T-helper 1 cell treated with Interleukin-12 subunit alpha and Interleukin-12 subunit beta and Interleukin-4 antibody, amounts not matched to agents 30 μg/mL and 1 μg/mL, for 36 hours (primary cell): ENCODE data around the gene GPNMB.
A peak's percentile ranks its signal among the peaks of the same experiment; 100 is the strongest.

ENCODE experiments used
- H3K27ac Mint-ChIP-seq: one replicate; pipeline ENCODE4 v1.8.0; 2021; ENCODE audit warnings: mild to moderate bottlenecking, mixed read lengths
- H3K27me3 Mint-ChIP-seq: one replicate; pipeline ENCODE4 v1.8.0; 2021; ENCODE audit warnings: low read depth, mixed read lengths
- H3K36me3 Mint-ChIP-seq: one replicate; pipeline ENCODE4 v1.8.0; 2021; ENCODE audit warnings: low read depth, mixed read lengths
- H3K4me1 Mint-ChIP-seq: one replicate; pipeline ENCODE4 v1.8.0; 2021; ENCODE audit warnings: low read depth, mixed read lengths
- H3K4me3 Mint-ChIP-seq: one replicate; pipeline ENCODE4 v1.8.0; 2021; ENCODE audit warnings: mild to moderate bottlenecking, moderate library complexity, mixed read lengths
- H3K9me3 Mint-ChIP-seq: one replicate; pipeline ENCODE4 v1.8.0; 2021; ENCODE audit warnings: mixed read lengths

GPNMB gene

GRCh38 chr7:23239698-23240097, 6.9 kb upstream of the GPNMB start:
- Mint-ChIP-seq H3K9me3 (no peaks in the 10 kb centered on the region), H3K4me3 (no peak overlapping the region), H3K36me3 (no peaks in the 10 kb centered on the region), H3K4me1 (no peaks in the 10 kb centered on the region), H3K27ac (no peak overlapping the region), H3K27me3 (peaks cover 11% of the 10 kb centered on the region)

GRCh38 chr7:23242321-23242720, 4.3 kb upstream of the GPNMB start:
- H3K4me1 Mint-ChIP-seq = no peaks in the 10 kb centered on the region
- peaks cover 32% of the 10 kb centered on the region for H3K27me3 Mint-ChIP-seq
- no peak overlapping the region for H3K4me3 Mint-ChIP-seq
- H3K36me3 Mint-ChIP-seq = no peaks in the 10 kb centered on the region
- H3K27ac Mint-ChIP-seq = no peak overlapping the region
- no peaks in the 10 kb centered on the region for H3K9me3 Mint-ChIP-seq

- Mint-ChIP-seq H3K27ac (no peak overlapping the region), H3K36me3 (no peaks in the 10 kb centered on the region), H3K4me3 (no peak overlapping the region), H3K9me3 (no peaks in the 10 kb centered on the region), H3K4me1 (peaks cover under 1% of the 10 kb centered on the region), H3K27me3 (peaks cover 34% of the 10 kb centered on the region)
Measured at GRCh38 chr7:23242935-23243334, 3.6 kb upstream of the GPNMB start.

GRCh38 chr7:23247046-23247602, 549 bp downstream of the GPNMB start:
- Mint-ChIP-seq H3K4me3 (no peak overlapping the region), H3K27ac (no peak overlapping the region), H3K4me1 (peaks cover 2% of the 10 kb centered on the region), H3K36me3 (no peaks in the 10 kb centered on the region), H3K9me3 (no peaks in the 10 kb centered on the region), H3K27me3 (peaks cover 74% of the 10 kb centered on the region)

- peaks cover 79% of the 10 kb centered on the region for H3K27me3 Mint-ChIP-seq
- no peaks in the 10 kb centered on the region for H3K36me3 Mint-ChIP-seq
- peaks cover 2% of the 10 kb centered on the region for H3K4me1 Mint-ChIP-seq
- H3K9me3 Mint-ChIP-seq = no peaks in the 10 kb centered on the region
- H3K27ac Mint-ChIP-seq = no peak overlapping the region
- H3K4me3 Mint-ChIP-seq = peak overlapping the region; percentile 21
Measured at GRCh38 chr7:23247603-23248335, 1.2 kb downstream of the GPNMB start.

- H3K4me3 Mint-ChIP-seq = no peak overlapping the region
- no peak overlapping the region for H3K27ac Mint-ChIP-seq
- H3K4me1 Mint-ChIP-seq = peaks cover 2% of the 10 kb centered on the region
- H3K9me3 Mint-ChIP-seq = no peaks in the 10 kb centered on the region
- H3K27me3 Mint-ChIP-seq = peaks cover 84% of the 10 kb centered on the region
- H3K36me3 Mint-ChIP-seq = no peaks in the 10 kb centered on the region
Measured at GRCh38 chr7:23249486-23249885, 2.9 kb downstream of the GPNMB start.

- Mint-ChIP-seq H3K9me3 (no peaks in the 10 kb centered on the region), H3K4me3 (no peak overlapping the region), H3K36me3 (no peaks in the 10 kb centered on the region), H3K27ac (no peak overlapping the region), H3K27me3 (peaks cover 71% of the 10 kb centered on the region), H3K4me1 (no peaks in the 10 kb centered on the region)
Measured at GRCh38 chr7:23254051-23254681, 7.6 kb downstream of the GPNMB start.

GRCh38 chr7:23256731-23257130, 10.2 kb downstream of the GPNMB start:
- Mint-ChIP-seq H3K4me1 (no peaks in the 10 kb centered on the region), H3K4me3 (no peak overlapping the region), H3K36me3 (no peaks in the 10 kb centered on the region), H3K9me3 (no peaks in the 10 kb centered on the region), H3K27me3 (peaks cover 48% of the 10 kb centered on the region), H3K27ac (no peak overlapping the region)

- Mint-ChIP-seq H3K4me1 (peaks cover 4% of the 10 kb centered on the region), H3K9me3 (no peaks in the 10 kb centered on the region), H3K4me3 (no peak overlapping the region), H3K27me3 (peaks cover 24% of the 10 kb centered on the region), H3K36me3 (no peaks in the 10 kb centered on the region), H3K27ac (no peak overlapping the region)
Measured at GRCh38 chr7:23260371-23260770, 13.8 kb downstream of the GPNMB start.

GRCh38 chr7:23261843-23262452, 15.4 kb downstream of the GPNMB start:
- no peak overlapping the region for H3K4me3 Mint-ChIP-seq
- no peaks in the 10 kb centered on the region for H3K36me3 Mint-ChIP-seq
- peaks cover 14% of the 10 kb centered on the region for H3K27me3 Mint-ChIP-seq
- no peaks in the 10 kb centered on the region for H3K9me3 Mint-ChIP-seq
- H3K4me1 Mint-ChIP-seq = peaks cover 4% of the 10 kb centered on the region
- H3K27ac Mint-ChIP-seq = no peak overlapping the region

- no peaks in the 10 kb centered on the region for H3K36me3 Mint-ChIP-seq
- no peak overlapping the region for H3K27ac Mint-ChIP-seq
- H3K9me3 Mint-ChIP-seq = no peaks in the 10 kb centered on the region
- peaks cover 4% of the 10 kb centered on the region for H3K4me1 Mint-ChIP-seq
- H3K4me3 Mint-ChIP-seq = no peak overlapping the region
- no peaks in the 10 kb centered on the region for H3K27me3 Mint-ChIP-seq
Measured at GRCh38 chr7:23264916-23265458, 18.4 kb downstream of the GPNMB start.

- H3K9me3 Mint-ChIP-seq = no peaks in the 10 kb centered on the region
- no peak overlapping the region for H3K27ac Mint-ChIP-seq
- no peak overlapping the region for H3K4me3 Mint-ChIP-seq
- peaks cover 4% of the 10 kb centered on the region for H3K4me1 Mint-ChIP-seq
- no peaks in the 10 kb centered on the region for H3K27me3 Mint-ChIP-seq
- no peaks in the 10 kb centered on the region for H3K36me3 Mint-ChIP-seq
Measured at GRCh38 chr7:23266918-23267317, 20.3 kb downstream of the GPNMB start.

GRCh38 chr7:23267357-23267756, 20.8 kb downstream of the GPNMB start:
- H3K9me3 Mint-ChIP-seq = no peaks in the 10 kb centered on the region
- H3K4me1 Mint-ChIP-seq = peaks cover 6% of the 10 kb centered on the region
- no peaks in the 10 kb centered on the region for H3K36me3 Mint-ChIP-seq
- no peaks in the 10 kb centered on the region for H3K27me3 Mint-ChIP-seq
- no peak overlapping the region for H3K4me3 Mint-ChIP-seq
- H3K27ac Mint-ChIP-seq = no peak overlapping the region

- Mint-ChIP-seq H3K36me3 (no peaks in the 10 kb centered on the region), H3K27me3 (no peaks in the 10 kb centered on the region), H3K9me3 (no peaks in the 10 kb centered on the region), H3K4me1 (peaks cover 13% of the 10 kb centered on the region), H3K27ac (no peak overlapping the region), H3K4me3 (no peak overlapping the region)
Measured at GRCh38 chr7:23268167-23268566, 21.6 kb downstream of the GPNMB start.

GRCh38 chr7:23268746-23269145, 22.2 kb downstream of the GPNMB start:
- Mint-ChIP-seq H3K9me3 (no peaks in the 10 kb centered on the region), H3K36me3 (no peaks in the 10 kb centered on the region), H3K4me3 (no peak overlapping the region), H3K4me1 (peaks cover 19% of the 10 kb centered on the region), H3K27me3 (no peaks in the 10 kb centered on the region), H3K27ac (no peak overlapping the region)
